HG02610 (cell line): ENCODE measurements around the gene DNAJA3.
"Not testable (repeated sequence)": the region's sequence is repeated elsewhere in the genome, so short reads cannot be mapped to it uniquely, and the experiment has no call there.

Experiments
- ATAC-seq: cut with Tn5 transposase; IDR thresholded peaks from one replicate; pipeline ENCODE4 v1.9.1; 2021; ENCODE audit warnings: mild to moderate bottlenecking, moderate library complexity; ENCODE audit not compliant: unreplicated experiment

The DNAJA3 gene

GRCh38 chr16:4386951-4387565, 38.6 kb upstream of the DNAJA3 start:
- ATAC-seq: no peak

- no peak for ATAC-seq
Measured at GRCh38 chr16:4387781-4388180, 37.9 kb upstream of the DNAJA3 start.

- no peak for ATAC-seq
Measured at GRCh38 chr16:4388271-4389021, 37.2 kb upstream of the DNAJA3 start.

GRCh38 chr16:4389051-4389955, 36.4 kb upstream of the DNAJA3 start:
- ATAC-seq: no peak

- no peak for ATAC-seq
Measured at GRCh38 chr16:4390266-4391260, 35.1 kb upstream of the DNAJA3 start.

- ATAC-seq: no peak
Measured at GRCh38 chr16:4391631-4392381, 33.9 kb upstream of the DNAJA3 start.

- no peak for ATAC-seq
Measured at GRCh38 chr16:4392382-4393239, 33.1 kb upstream of the DNAJA3 start.

GRCh38 chr16:4393240-4393600, 32.4 kb upstream of the DNAJA3 start:
- no peak for ATAC-seq

GRCh38 chr16:4393850-4394249, 31.8 kb upstream of the DNAJA3 start:
- ATAC-seq: not testable (repeated sequence)

- ATAC-seq: no peak
Measured at GRCh38 chr16:4395055-4395726, 30.5 kb upstream of the DNAJA3 start.

GRCh38 chr16:4399001-4399730, 26.5 kb upstream of the DNAJA3 start:
- no peak for ATAC-seq

GRCh38 chr16:4401094-4401501, 24.6 kb upstream of the DNAJA3 start:
- ATAC-seq: no peak

GRCh38 chr16:4401510-4401909, 24.2 kb upstream of the DNAJA3 start:
- no peak for ATAC-seq

- no peak for ATAC-seq
Measured at GRCh38 chr16:4402439-4403132, 23.1 kb upstream of the DNAJA3 start.

GRCh38 chr16:4403133-4403949, 22.3 kb upstream of the DNAJA3 start:
- no peak for ATAC-seq
